ENCODE results near the gene LBP.

Gene LBP

DNA sequence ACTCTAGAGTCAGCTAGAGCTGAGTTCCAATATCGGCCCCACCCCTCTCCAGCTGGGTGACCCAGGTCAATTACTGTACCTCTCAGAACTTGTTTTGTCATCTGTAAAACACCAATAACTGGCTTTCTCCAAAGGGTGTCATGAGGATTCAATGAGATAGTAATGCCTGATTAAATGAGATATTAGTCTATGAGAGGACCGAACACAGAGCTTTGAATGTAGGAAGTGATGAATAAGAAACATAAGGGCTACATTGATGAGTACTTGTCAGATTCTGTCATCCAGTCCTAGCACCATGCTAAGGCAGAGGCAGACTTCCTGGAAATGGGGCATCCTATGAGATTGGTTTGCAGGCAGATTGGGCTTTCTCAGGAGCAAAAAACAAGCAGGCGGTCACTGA is 22.1 kb upstream of the LBP start:
- H3K27me3 ChIP-seq (replicated peaks; ENCODE audit: insufficient read depth, low read length): no peaks in the 10 kb centered on the region
- H3K4me3 ChIP-seq (ENCODE audit: low read length): no peak overlapping the region
- peaks cover 26% of the 10 kb centered on the region for H3K4me1 ChIP-seq (ENCODE audit: low read length)
- no peak overlapping the region for H3K4me2 ChIP-seq (ENCODE audit: low read depth, low read length)
- H3K36me3 ChIP-seq (replicated peaks; ENCODE audit: insufficient read depth, low read length): no peaks in the 10 kb centered on the region
- no peaks in the 10 kb centered on the region for H3K9me2 ChIP-seq (replicated peaks; ENCODE audit: insufficient read depth, low read length)
- H4K20me1 ChIP-seq (ENCODE audit: insufficient read depth, low read length): no peaks in the 10 kb centered on the region
- no peaks in the 10 kb centered on the region for H3K9me3 ChIP-seq (replicated peaks; ENCODE audit: insufficient read depth, low read length)
- no peak overlapping the region for H2AFZ ChIP-seq (ENCODE audit: low read length)
- no peak for TF ChIP-seq CTCF (IDR thresholded peaks at IDR 0.05; ENCODE audit: low read length)
- no peak for TF ChIP-seq EZH2phosphoT487 (IDR thresholded peaks at IDR 0.05; ENCODE audit: low read length)
- TF ChIP-seq EZH2 (optimal IDR thresholded peaks at IDR 0.05; ENCODE audit: low read depth, low read length): no peak
- no peaks in the 10 kb centered on the region for H3K79me2 ChIP-seq (ENCODE audit: low read length)
- H3F3A ChIP-seq (ENCODE audit: insufficient read depth, low read length): peaks cover 17% of the 10 kb centered on the region
- peak overlapping the region; percentile 79; the same call in 1 of the 2 replicates for H3K27ac ChIP-seq (ENCODE audit: low read length)
- H3K9ac ChIP-seq (ENCODE audit: low read length): no peak overlapping the region
- DNase-seq: no peak

GRCh38 chr20:38325167-38325566 is 21.1 kb upstream of the LBP start:
- Histone ChIP-seq H4K20me1 (ENCODE audit: insufficient read depth, low read length) (no peaks in the 10 kb centered on the region), H3K9me3 (replicated peaks; ENCODE audit: insufficient read depth, low read length) (no peaks in the 10 kb centered on the region), H3K27ac (ENCODE audit: low read length) (peak overlapping the region; percentile 79), H3K27me3 (replicated peaks; ENCODE audit: insufficient read depth, low read length) (no peaks in the 10 kb centered on the region), H3K4me1 (ENCODE audit: low read length) (peaks cover 26% of the 10 kb centered on the region), H3K9ac (ENCODE audit: low read length) (peak overlapping the region; percentile 8; the same call in 1 of the 2 replicates), H3F3A (ENCODE audit: insufficient read depth, low read length) (peaks cover 17% of the 10 kb centered on the region), H3K79me2 (ENCODE audit: low read length) (no peaks in the 10 kb centered on the region), H3K4me2 (ENCODE audit: low read depth, low read length) (no peak overlapping the region; the same call in 1 of the 2 replicates), H3K36me3 (replicated peaks; ENCODE audit: insufficient read depth, low read length) (no peaks in the 10 kb centered on the region), H3K4me3 (ENCODE audit: low read length) (no peak overlapping the region), H3K9me2 (replicated peaks; ENCODE audit: insufficient read depth, low read length) (no peaks in the 10 kb centered on the region), H2AFZ (ENCODE audit: low read length) (0 out of 2 replicates have a peak overlapping the region, but pooled peaks have one; percentile 9)
- no peak for TF ChIP-seq EZH2phosphoT487 (IDR thresholded peaks at IDR 0.05; ENCODE audit: low read length)
- no peak for TF ChIP-seq CTCF (IDR thresholded peaks at IDR 0.05; ENCODE audit: low read length)
- peak; percentile 67 for DNase-seq

DNA sequence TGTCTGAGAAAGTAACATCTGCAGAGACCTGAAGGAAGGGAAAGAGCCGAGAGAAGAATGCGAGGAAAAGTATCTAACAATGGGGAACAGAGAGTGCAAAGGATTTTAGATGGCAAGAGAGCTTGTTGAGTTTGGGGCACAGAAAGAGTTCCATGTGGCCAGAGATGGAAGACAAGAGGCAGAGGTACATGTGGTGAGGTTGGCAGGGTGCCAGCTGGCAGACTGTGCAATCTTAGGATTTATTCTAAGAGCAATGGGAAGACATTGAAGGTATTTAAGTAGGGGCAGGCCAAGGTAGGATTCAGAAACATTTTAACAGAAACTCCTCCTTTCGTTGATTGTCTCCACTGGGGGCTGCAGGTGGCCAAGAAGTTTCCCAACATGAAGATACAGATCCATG is 20.4 kb upstream of the LBP start:
- Histone ChIP-seq H3K36me3 (replicated peaks; ENCODE audit: insufficient read depth, low read length) (no peaks in the 10 kb centered on the region), H3F3A (ENCODE audit: insufficient read depth, low read length) (peaks cover 17% of the 10 kb centered on the region), H3K9me3 (replicated peaks; ENCODE audit: insufficient read depth, low read length) (no peaks in the 10 kb centered on the region), H3K4me1 (ENCODE audit: low read length) (peaks cover 26% of the 10 kb centered on the region), H3K4me3 (ENCODE audit: low read length) (no peak overlapping the region), H4K20me1 (ENCODE audit: insufficient read depth, low read length) (no peaks in the 10 kb centered on the region), H3K27me3 (replicated peaks; ENCODE audit: insufficient read depth, low read length) (no peaks in the 10 kb centered on the region), H2AFZ (ENCODE audit: low read length) (no peak overlapping the region), H3K9me2 (replicated peaks; ENCODE audit: insufficient read depth, low read length) (no peaks in the 10 kb centered on the region), H3K27ac (ENCODE audit: low read length) (peak overlapping the region; percentile 79), H3K9ac (ENCODE audit: low read length) (no peak overlapping the region), H3K79me2 (ENCODE audit: low read length) (no peaks in the 10 kb centered on the region), H3K4me2 (ENCODE audit: low read depth, low read length) (no peak overlapping the region)
- DNase-seq: peak; percentile 21
- TF ChIP-seq EZH2phosphoT487 (IDR thresholded peaks at IDR 0.05; ENCODE audit: low read length) (no peak), EZH2 (optimal IDR thresholded peaks at IDR 0.05; ENCODE audit: low read depth, low read length) (no peak), CTCF (IDR thresholded peaks at IDR 0.05; ENCODE audit: low read length) (no peak)

Data from MM.1S (cell line).